H1 (cell line): Measurements from ENCODE around the gene RBM46.

Experiments used
- ASH2L ChIP-seq: fragments of 200-600, 300-600 bp; sonication (generic); IDR thresholded peaks from one replicate; pipeline ENCODE4 v1.7.1; 2017; ENCODE audit warnings: low read length
- CTCF ChIP-seq, 3 experiments: IDR thresholded peaks; 1 replicate in 2 of 3; 2 replicates in 1 of 3; pipeline versions ENCODE4 v1.5.1 to v1.6.1; 2011; ENCODE audit warnings: low read length in 3 of 3, mild to moderate bottlenecking in 3 of 3, inconsistent platforms in 2 of 3, low read depth in 1 of 3, moderate library complexity in 1 of 3; ENCODE audit not compliant: insufficient read depth in 1 of 3; ENCODE audit errors: control extremely low read depth in 1 of 3
- EP300 ChIP-seq, 2 experiments: IDR thresholded peaks; 1 replicate in 1 of 2; 2 replicates in 1 of 2; pipeline ENCODE4 v1.6.1; 2011 to 2012; ENCODE audit warnings: low read depth in 2 of 2, low read length in 2 of 2, mild to moderate bottlenecking in 2 of 2, borderline replicate concordance in 1 of 2, inconsistent platforms in 1 of 2, moderate library complexity in 1 of 2
- EZH2 ChIP-seq: fragments of 200-600 bp; sonication (generic); IDR thresholded peaks from 2 replicates; pipeline ENCODE4 v1.7.1; 2012; ENCODE audit warnings: low read depth, mild to moderate bottlenecking, moderate library complexity, low read length, inconsistent platforms; ENCODE audit not compliant: severe bottlenecking
- GTF2F1 ChIP-seq: IDR thresholded peaks from 2 replicates; pipeline ENCODE4 v1.6.1; 2012; ENCODE audit warnings: low read depth, low read length, improper control_type of control experiment, borderline replicate concordance
- HDAC6 ChIP-seq: IDR thresholded peaks from one replicate; pipeline ENCODE4 v1.7.1; 2012; ENCODE audit warnings: low read depth, mild to moderate bottlenecking, inconsistent platforms, low read length, moderate library complexity
- KDM1A ChIP-seq: fragments of 200-600, 300-600 bp; sonication (generic); IDR thresholded peaks from 2 replicates; pipeline ENCODE4 v1.7.1; 2016; ENCODE audit warnings: mild to moderate bottlenecking, low read length, borderline replicate concordance
- KDM5A ChIP-seq: fragments of 200-600 bp; IDR thresholded peaks from 2 replicates; pipeline ENCODE4 v1.7.1; 2012; ENCODE audit warnings: mild to moderate bottlenecking, low read length, inconsistent platforms, mixed read lengths
- MAFK ChIP-seq: IDR thresholded peaks from 2 replicates; pipeline ENCODE4 v1.6.1; 2012; ENCODE audit warnings: low read depth, mild to moderate bottlenecking, improper control_type of control experiment, low read length
- POLR2A ChIP-seq, 2 experiments: IDR thresholded peaks; 1 replicate in 1 of 2; 2 replicates in 1 of 2; pipeline ENCODE4 v1.6.1; 2011; ENCODE audit warnings: low read depth in 2 of 2, low read length in 2 of 2, mild to moderate bottlenecking in 2 of 2; ENCODE audit errors: control extremely low read depth in 1 of 2
- POLR2AphosphoS5 ChIP-seq: IDR thresholded peaks from 2 replicates; pipeline ENCODE4 v1.6.1; 2011; ENCODE audit warnings: low read depth, low read length
- SRF ChIP-seq: IDR thresholded peaks from 2 replicates; pipeline ENCODE4 v1.6.1; 2011; ENCODE audit warnings: mild to moderate bottlenecking, low read depth, low read length, moderate library complexity
- YY1 ChIP-seq: IDR thresholded peaks from 2 replicates; pipeline ENCODE4 v1.6.1; 2011; ENCODE audit warnings: low read depth, mild to moderate bottlenecking, low read length

DNA sequence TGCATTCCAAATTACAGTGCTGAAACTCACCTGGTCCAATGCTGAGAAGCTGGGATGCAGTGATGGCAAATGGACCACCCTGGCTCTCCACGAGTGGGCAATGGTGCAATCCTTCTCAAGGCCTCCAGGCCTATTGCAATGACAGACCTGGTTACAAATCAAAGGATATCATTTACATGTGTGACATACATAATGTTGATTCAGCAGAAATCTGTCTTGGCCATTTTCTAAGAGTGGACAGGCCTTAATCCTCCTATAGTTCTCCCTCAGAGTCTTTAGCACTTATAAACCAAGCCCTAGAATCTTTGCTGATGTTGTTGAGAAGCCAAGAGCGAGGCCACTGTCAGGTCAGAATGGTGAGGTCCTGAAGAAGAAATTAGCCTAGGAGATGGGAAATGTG lies 20.2 kb upstream of the RBM46 start:
- TF ChIP-seq POLR2A (IDR thresholded peaks at IDR 0.05; ENCODE audit: control extremely low read depth in 1 of 2, low read depth in 2 of 2, low read length in 2 of 2) (no peak), SRF (no peak), ASH2L (no peak), CTCF (IDR thresholded peaks at IDR 0.05; ENCODE audit: control extremely low read depth in 1 of 3, insufficient read depth in 1 of 3, low read depth in 1 of 3, low read length in 3 of 3) (no peak), HDAC6 (no peak), EZH2 (no peak), EP300 (IDR thresholded peaks at IDR 0.05; ENCODE audit: borderline replicate concordance in 1 of 2, low read depth in 2 of 2, low read length in 2 of 2) (no peak), POLR2AphosphoS5 (no peak), KDM5A (no peak), MAFK (no peak), KDM1A (no peak), YY1 (no peak), GTF2F1 (no peak)
